NCI-H1436 treated with DMSO at 0.1 percent for 48 hours (cell line): ENCODE measurements around the gene GPR157.
"Not testable (repeated sequence)": the region's sequence is repeated elsewhere in the genome, so short reads cannot be mapped to it uniquely, and the experiment has no call there.

ENCODE experiments used
- DNase-seq: peaks from one replicate; lab custom pipeline; 2025; lab: John Stamatoyannopoulos, UW

GPR157 gene

GRCh38 chr1:9118186-9118585, 10.7 kb downstream of the GPR157 start:
- no peak for DNase-seq

- DNase-seq = no peak
These were observed 13.3 kb downstream of the GPR157 start for GRCh38 chr1:9115351-9116205.

- DNase-seq = no peak
These were observed 15.7 kb downstream of the GPR157 start for GRCh38 chr1:9112961-9113880.

GRCh38 chr1:9111957-9112356, 16.9 kb downstream of the GPR157 start:
- no peak for DNase-seq

- no peak for DNase-seq
These were observed 17.6 kb downstream of the GPR157 start for GRCh38 chr1:9111357-9111691.

- DNase-seq = no peak
These were observed 18.1 kb downstream of the GPR157 start for GRCh38 chr1:9110669-9111356.

GRCh38 chr1:9108056-9108665, 20.7 kb downstream of the GPR157 start:
- DNase-seq = no peak

GRCh38 chr1:9107136-9107535, 21.8 kb downstream of the GPR157 start:
- no peak for DNase-seq

GRCh38 chr1:9106286-9106685, 22.6 kb downstream of the GPR157 start:
- DNase-seq = no peak

- no peak for DNase-seq
These were observed 23.5 kb downstream of the GPR157 start for GRCh38 chr1:9105336-9105867.

- no peak for DNase-seq
These were observed 27.3 kb downstream of the GPR157 start for GRCh38 chr1:9101510-9102146.

- no peak for DNase-seq
These were observed 28.3 kb downstream of the GPR157 start for GRCh38 chr1:9100471-9101043.

- DNase-seq = no peak
These were observed 29.3 kb downstream of the GPR157 start for GRCh38 chr1:9099555-9099954.

- DNase-seq = no peak
These were observed 30.8 kb downstream of the GPR157 start for GRCh38 chr1:9097947-9098705.

- DNase-seq = no peak
These were observed 33.1 kb downstream of the GPR157 start for GRCh38 chr1:9095818-9096217.

- DNase-seq = not testable (repeated sequence)
These were observed 34.8 kb downstream of the GPR157 start for GRCh38 chr1:9093996-9094595.

GRCh38 chr1:9093581-9093980, 35.3 kb downstream of the GPR157 start:
- no peak for DNase-seq

GRCh38 chr1:9093091-9093490, 35.8 kb downstream of the GPR157 start:
- no peak for DNase-seq

GRCh38 chr1:9088807-9089206, 40.1 kb downstream of the GPR157 start:
- DNase-seq = no peak
